Naive thymus-derived CD4-positive, alpha-beta T cell (primary cell): ENCODE results near the gene KMO. TPM values are rescaled to one million over a fixed set of nuclear protein-coding genes. Genes with fewer than 3 reads are reported as not detected.

Source experiments
- ATAC-seq: fragments of 150-1000 bp; cut with Tn5 transposase; 2 replicates; pipeline ENCODE4 v1.10.0; 2021; ENCODE audit warnings: mild to moderate bottlenecking, moderate library complexity
- CTCF ChIA-PET: fragments of 350-600 bp; sonication (Branson Sonifier 250); formaldehyde crosslinking; loops from one replicate; lab custom pipeline; 2021; ENCODE audit warnings: antibody characterized with exemption; lab: Charles Lee
- POLR2A ChIA-PET: fragments of 350-600 bp; sonication (Branson Sonifier 250); formaldehyde crosslinking; loops from one replicate; lab custom pipeline; 2021; ENCODE audit warnings: antibody characterized with exemption, inconsistent platforms; lab: Charles Lee
- DNase-seq, 9 donors: peaks; one replicate each; pipeline versions ENCODE4 v3.0.0 to v3.0.0-alpha.2; 2020 to 2022; ENCODE audit warnings: mixed read lengths in 1 of 9
- H3K27ac ChIP-seq: one replicate; pipeline ENCODE4 v1.7.0; 2013; ENCODE audit warnings: mild to moderate bottlenecking, low read depth, low read length, moderate library complexity
- H3K27me3 ChIP-seq, 2 donors: one replicate each; pipeline ENCODE4 v1.7.0; 2013; ENCODE audit warnings: low read length in 2 of 2, mild to moderate bottlenecking in 2 of 2, moderate library complexity in 2 of 2; ENCODE audit not compliant: control insufficient read depth in 2 of 2, insufficient read depth in 2 of 2
- H3K36me3 ChIP-seq, 3 experiments: 1 replicate in 2 of 3; 2 replicates in 1 of 3; pipeline ENCODE4 v1.7.0; 2013; ENCODE audit warnings: low read length in 3 of 3, mild to moderate bottlenecking in 3 of 3, moderate library complexity in 1 of 3; ENCODE audit not compliant: insufficient read depth in 3 of 3, control insufficient read depth in 2 of 3
- H3K4me1 ChIP-seq, 2 donors: one replicate each; pipeline ENCODE4 v1.7.0; 2013; ENCODE audit warnings: low read length in 2 of 2, mild to moderate bottlenecking in 2 of 2, moderate library complexity in 1 of 2; ENCODE audit not compliant: control insufficient read depth in 2 of 2, insufficient read depth in 2 of 2
- H3K4me3 ChIP-seq: 2 replicates; pipeline ENCODE4 v1.7.0; 2013; ENCODE audit warnings: mild to moderate bottlenecking, low read length
- H3K9me3 ChIP-seq, 3 experiments: 1 replicate in 2 of 3; 2 replicates in 1 of 3; pipeline ENCODE4 v1.7.0; 2013; ENCODE audit warnings: low read length in 3 of 3; ENCODE audit not compliant: control insufficient read depth in 2 of 3
- H3K27ac Mint-ChIP-seq, 9 donors: one replicate each; pipeline ENCODE4 v1.8.0; 2020 to 2022; ENCODE audit warnings: mixed read lengths in 9 of 9, mild to moderate bottlenecking in 8 of 9, moderate library complexity in 5 of 9, inconsistent platforms in 2 of 9
- H3K27me3 Mint-ChIP-seq, 5 donors: one replicate each; pipeline ENCODE4 v1.8.0; 2021 to 2022; ENCODE audit warnings: mixed read lengths in 5 of 5, mild to moderate bottlenecking in 1 of 5
- H3K36me3 Mint-ChIP-seq, 5 donors: one replicate each; pipeline ENCODE4 v1.8.0; 2020 to 2022; ENCODE audit warnings: mixed read lengths in 5 of 5, mild to moderate bottlenecking in 3 of 5, inconsistent platforms in 1 of 5
- H3K4me1 Mint-ChIP-seq, 7 donors: one replicate each; pipeline ENCODE4 v1.8.0; 2020 to 2022; ENCODE audit warnings: mixed read lengths in 7 of 7, mild to moderate bottlenecking in 3 of 7, inconsistent platforms in 1 of 7
- H3K4me3 Mint-ChIP-seq, 10 donors: one replicate each; pipeline ENCODE4 v1.8.0; 2020 to 2022; ENCODE audit warnings: mild to moderate bottlenecking in 10 of 10, mixed read lengths in 10 of 10, moderate library complexity in 6 of 10, inconsistent platforms in 2 of 10
- H3K9me3 Mint-ChIP-seq, 11 donors: one replicate each; pipeline ENCODE4 v1.8.0; 2020 to 2022; ENCODE audit warnings: mixed read lengths in 11 of 11, mild to moderate bottlenecking in 4 of 11, inconsistent platforms in 1 of 11, moderate library complexity in 1 of 11
- intact Hi-C, 2 donors: fragments of 100-400 bp; cut with micrococcal nuclease; formaldehyde crosslinking; loops; one replicate each; pipeline ENCODE4 v1.15.1; 2023
- polyA plus RNA-seq, 2 donors: library from polyadenylated mRNA; unstranded; fragments of 300-500 nt; fragmentation: Illumina TruSeq; gene quantifications; one replicate each; pipeline ENCODE4 v1.2.3, GENCODE V29; 2021
- total RNA-seq, 6 experiments: library from RNA in 5 of 6; stranded (reverse) in 5 of 6; gene quantifications; 1 replicate in 5 of 6; 2 replicates in 1 of 6; pipeline ENCODE4 v1.2.3 and lab custom pipeline; 2021 to 2026

KMO gene
- total and polyA plus RNA-seq, 7 experiments from 2014 or later = 0.51 to 3.3 (median 0.82) TPM; not detected in 3

GRCh38 chr1:241615043-241615974 lies 83.1 kb downstream of the KMO start:
- intact Hi-C loops = no loop called here
- no peak overlapping the region for H3K27ac Mint-ChIP-seq
- peaks cover 0 to 3% of the 10 kb centered on the region in 2 donors for H3K4me1 ChIP-seq
- H3K27me3 Mint-ChIP-seq = no peaks in the 10 kb centered on the region
- H3K36me3 ChIP-seq = no peaks in the 10 kb centered on the region
- no peak overlapping the region for H3K4me3 ChIP-seq
- H3K4me3 Mint-ChIP-seq = no peak overlapping the region
- no peaks in the 10 kb centered on the region for H3K27me3 ChIP-seq
- ChIA-PET POLR2A (no interaction called here), CTCF (interaction anchor here (1.1 kb wide), 1 partner anchor 12 kb away, joined by 3 read pairs; no protein-coding TSS in a partner anchor)
- ATAC-seq = no peak
- DNase-seq = no peak
- no peaks in the 10 kb centered on the region for H3K9me3 Mint-ChIP-seq
- peaks cover 0 to 3% (median 0%) of the 10 kb centered on the region in 5 donors for H3K36me3 Mint-ChIP-seq
- H3K9me3 ChIP-seq = no peaks in the 10 kb centered on the region
- no peak overlapping the region for H3K27ac ChIP-seq
- H3K4me1 Mint-ChIP-seq = peaks cover 0 to 4% (median 0%) of the 10 kb centered on the region in 7 donors

- no peaks in the 10 kb centered on the region for H3K36me3 ChIP-seq
- H3K27me3 ChIP-seq = no peaks in the 10 kb centered on the region
- ChIA-PET CTCF (interaction anchor here (1.7 kb wide), 1 partner anchor 9 kb away, joined by 6 read pairs; no protein-coding TSS in a partner anchor), POLR2A (no interaction called here)
- H3K27ac ChIP-seq = no peak overlapping the region
- Mint-ChIP-seq H3K9me3 (no peaks in the 10 kb centered on the region), H3K4me3 (no peak overlapping the region), H3K27ac (no peak overlapping the region), H3K4me1 (peaks cover 0 to 4% (median 0%) of the 10 kb centered on the region in 7 donors), H3K27me3 (no peaks in the 10 kb centered on the region), H3K36me3 (peaks cover 0 to 3% (median 0%) of the 10 kb centered on the region in 5 donors)
- H3K4me1 ChIP-seq = no peaks in the 10 kb centered on the region
- intact Hi-C loops = no loop called here
- no peaks in the 10 kb centered on the region for H3K9me3 ChIP-seq
- no peak for ATAC-seq
- H3K4me3 ChIP-seq = no peak overlapping the region
- DNase-seq = no peak
These were observed 85.2 kb downstream of the KMO start for GRCh38 chr1:241617426-241617825.

- H3K9me3 ChIP-seq = no peaks in the 10 kb centered on the region
- H3K27ac Mint-ChIP-seq = peak overlapping the region in 1 of 9 donors; percentile 6
- no peak for ATAC-seq
- POLR2A ChIA-PET = interaction anchor here (0.5 kb wide), 1 partner anchor 61 kb away, joined by 3 read pairs; no protein-coding TSS in a partner anchor
- intact Hi-C loops = no loop called here
- CTCF ChIA-PET = interaction anchor here (0.7 to 1.4 kb wide), 2 partner anchors 12 to 37 kb away, joined by 3 to 5 read pairs; no protein-coding TSS in a partner anchor
- H3K36me3 Mint-ChIP-seq = peaks cover 0 to 1% (median 0%) of the 10 kb centered on the region in 5 donors
- H3K4me1 Mint-ChIP-seq = peaks cover 0 to 6% (median 5%) of the 10 kb centered on the region in 7 donors
- H3K27me3 Mint-ChIP-seq = no peaks in the 10 kb centered on the region
- peaks cover 0 to 3% of the 10 kb centered on the region in 2 donors for H3K4me1 ChIP-seq
- no peak for DNase-seq
- H3K4me3 ChIP-seq = no peak overlapping the region
- no peaks in the 10 kb centered on the region for H3K9me3 Mint-ChIP-seq
- no peaks in the 10 kb centered on the region for H3K36me3 ChIP-seq
- no peak overlapping the region for H3K27ac ChIP-seq
- H3K4me3 Mint-ChIP-seq = no peak overlapping the region
- H3K27me3 ChIP-seq = no peaks in the 10 kb centered on the region
These were observed 90.5 kb downstream of the KMO start for GRCh38 chr1:241622669-241623068.

GRCh38 chr1:241624935-241625334 lies 92.8 kb downstream of the KMO start:
- peaks cover 0 to 9% of the 10 kb centered on the region in 2 donors for H3K4me1 ChIP-seq
- ChIA-PET POLR2A (no interaction called here), CTCF (interaction anchor here (3.4 kb wide), 1 partner anchor 14 kb away, joined by 49 read pairs; no protein-coding TSS in a partner anchor)
- H3K9me3 Mint-ChIP-seq = no peaks in the 10 kb centered on the region
- no peak overlapping the region for H3K4me3 Mint-ChIP-seq
- intact Hi-C loops = loop anchor here in 1 of 2 donors (5.0 kb wide), 2 partner anchors 132 to 372 kb away; partner anchors contain the start of gene MAP1LC3C
- no peak overlapping the region for H3K27ac ChIP-seq
- H3K36me3 ChIP-seq = no peaks in the 10 kb centered on the region
- H3K27me3 ChIP-seq = no peaks in the 10 kb centered on the region
- no peaks in the 10 kb centered on the region for H3K27me3 Mint-ChIP-seq
- H3K27ac Mint-ChIP-seq = no peak overlapping the region
- H3K4me1 Mint-ChIP-seq = peaks cover 5 to 21% (median 14%) of the 10 kb centered on the region in 7 donors
- no peaks in the 10 kb centered on the region for H3K9me3 ChIP-seq
- ATAC-seq (no peak), DNase-seq (no peak)
- H3K4me3 ChIP-seq = no peak overlapping the region
- peaks cover 0 to 1% (median 0%) of the 10 kb centered on the region in 5 donors for H3K36me3 Mint-ChIP-seq

- DNase-seq = peak in 7 of 9 donors; percentile 59 to 81 (median 72)
- Mint-ChIP-seq H3K36me3 (peaks cover 0 to 7% (median 4%) of the 10 kb centered on the region in 5 donors), H3K27ac (peak overlapping the region; percentile 87 to 96 (median 92)), H3K4me1 (peaks cover 6 to 33% (median 25%) of the 10 kb centered on the region in 7 donors), H3K9me3 (peaks cover 0 to 1% (median 0%) of the 10 kb centered on the region in 11 donors), H3K4me3 (peak overlapping the region; percentile 55 to 87 (median 84)), H3K27me3 (no peaks in the 10 kb centered on the region)
- H3K27ac ChIP-seq = peak overlapping the region; percentile 70
- ChIA-PET CTCF (interaction anchor here (0.7 to 3.4 kb wide), 12 partner anchors 10 to 896 kb away, joined by 3 to 49 read pairs (median 4); no protein-coding TSS in a partner anchor), POLR2A (interaction anchor here (0.7 to 1.9 kb wide), 4 partner anchors 11 to 220 kb away, joined by 3 to 8 read pairs (median 6); partner anchors contain the start of genes CHML, EXO1, FH and OPN3)
- no peaks in the 10 kb centered on the region for H3K9me3 ChIP-seq
- H3K36me3 ChIP-seq = no peaks in the 10 kb centered on the region
- H3K4me3 ChIP-seq = peak overlapping the region; percentile 37
- intact Hi-C loops = loop anchor here (1.0 to 5.0 kb wide), 11 partner anchors 13 to 390 kb away; partner anchors contain the start of genes CHML (in 2 of the 2), FH (in 2 of the 2), OPN3 (in 2 of the 2) and MAP1LC3C (in 1 of the 2)
- no peaks in the 10 kb centered on the region for H3K27me3 ChIP-seq
- ATAC-seq = peak; percentile 90
- peaks cover 0 to 9% of the 10 kb centered on the region in 2 donors for H3K4me1 ChIP-seq
These were observed 95.5 kb downstream of the KMO start for GRCh38 chr1:241627453-241628259.
